SK-N-SH (cell line): Measurements from ENCODE around the gene MKRN2.

ENCODE experiments used
- MXI1 ChIP-seq: IDR thresholded peaks from 2 replicates; pipeline ENCODE4 v1.6.1; 2012; ENCODE audit warnings: mild to moderate bottlenecking, low read depth, low read length, improper control_type of control experiment
- SMC3 ChIP-seq: IDR thresholded peaks from 2 replicates; pipeline ENCODE4 v1.6.1; 2012; ENCODE audit warnings: low read depth, low read length, improper control_type of control experiment
- TF ChIP-seq, protein P1 (sequence below): fragments of 200-600 bp; sonication (generic); IDR thresholded peaks from 2 replicates; pipeline ENCODE4 v1.6.1; 2017; ENCODE audit warnings: antibody characterized with exemption, mild to moderate bottlenecking, moderate library complexity

DNA sequence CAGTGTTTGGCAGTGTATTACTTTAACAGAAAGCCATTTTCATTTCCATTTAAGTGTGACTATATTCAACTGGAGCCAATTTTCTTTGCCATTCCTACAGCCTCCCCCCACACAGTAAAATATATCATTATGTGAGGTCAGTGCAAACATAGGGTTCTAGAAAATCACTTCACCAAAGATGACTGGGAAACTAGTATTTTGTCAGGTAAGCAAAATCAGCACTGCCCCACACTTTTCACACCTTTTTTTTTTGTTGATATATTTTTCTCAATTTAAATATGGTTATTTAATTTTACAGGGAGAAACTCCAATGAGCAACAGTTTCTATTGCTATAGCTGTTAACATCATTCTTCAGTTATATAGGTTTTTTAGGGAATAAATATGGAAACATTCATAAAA, 41.3 kb upstream of the MKRN2 start:
- TF ChIP-seq, protein P1, sequence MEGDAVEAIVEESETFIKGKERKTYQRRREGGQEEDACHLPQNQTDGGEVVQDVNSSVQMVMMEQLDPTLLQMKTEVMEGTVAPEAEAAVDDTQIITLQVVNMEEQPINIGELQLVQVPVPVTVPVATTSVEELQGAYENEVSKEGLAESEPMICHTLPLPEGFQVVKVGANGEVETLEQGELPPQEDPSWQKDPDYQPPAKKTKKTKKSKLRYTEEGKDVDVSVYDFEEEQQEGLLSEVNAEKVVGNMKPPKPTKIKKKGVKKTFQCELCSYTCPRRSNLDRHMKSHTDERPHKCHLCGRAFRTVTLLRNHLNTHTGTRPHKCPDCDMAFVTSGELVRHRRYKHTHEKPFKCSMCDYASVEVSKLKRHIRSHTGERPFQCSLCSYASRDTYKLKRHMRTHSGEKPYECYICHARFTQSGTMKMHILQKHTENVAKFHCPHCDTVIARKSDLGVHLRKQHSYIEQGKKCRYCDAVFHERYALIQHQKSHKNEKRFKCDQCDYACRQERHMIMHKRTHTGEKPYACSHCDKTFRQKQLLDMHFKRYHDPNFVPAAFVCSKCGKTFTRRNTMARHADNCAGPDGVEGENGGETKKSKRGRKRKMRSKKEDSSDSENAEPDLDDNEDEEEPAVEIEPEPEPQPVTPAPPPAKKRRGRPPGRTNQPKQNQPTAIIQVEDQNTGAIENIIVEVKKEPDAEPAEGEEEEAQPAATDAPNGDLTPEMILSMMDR: no peak
- TF ChIP-seq SMC3 (no peak), MXI1 (no peak)
